GM18907 (cell line): ENCODE results near the gene RPL29.

Experiments
- ATAC-seq: cut with Tn5 transposase; IDR thresholded peaks from one replicate; pipeline ENCODE4 v1.9.1; 2021; ENCODE audit warnings: mild to moderate bottlenecking, moderate library complexity; ENCODE audit not compliant: unreplicated experiment

Gene RPL29

GRCh38 chr3:51983578-51984268, 12.0 kb downstream of the RPL29 start:
- ATAC-seq = no peak

DNA sequence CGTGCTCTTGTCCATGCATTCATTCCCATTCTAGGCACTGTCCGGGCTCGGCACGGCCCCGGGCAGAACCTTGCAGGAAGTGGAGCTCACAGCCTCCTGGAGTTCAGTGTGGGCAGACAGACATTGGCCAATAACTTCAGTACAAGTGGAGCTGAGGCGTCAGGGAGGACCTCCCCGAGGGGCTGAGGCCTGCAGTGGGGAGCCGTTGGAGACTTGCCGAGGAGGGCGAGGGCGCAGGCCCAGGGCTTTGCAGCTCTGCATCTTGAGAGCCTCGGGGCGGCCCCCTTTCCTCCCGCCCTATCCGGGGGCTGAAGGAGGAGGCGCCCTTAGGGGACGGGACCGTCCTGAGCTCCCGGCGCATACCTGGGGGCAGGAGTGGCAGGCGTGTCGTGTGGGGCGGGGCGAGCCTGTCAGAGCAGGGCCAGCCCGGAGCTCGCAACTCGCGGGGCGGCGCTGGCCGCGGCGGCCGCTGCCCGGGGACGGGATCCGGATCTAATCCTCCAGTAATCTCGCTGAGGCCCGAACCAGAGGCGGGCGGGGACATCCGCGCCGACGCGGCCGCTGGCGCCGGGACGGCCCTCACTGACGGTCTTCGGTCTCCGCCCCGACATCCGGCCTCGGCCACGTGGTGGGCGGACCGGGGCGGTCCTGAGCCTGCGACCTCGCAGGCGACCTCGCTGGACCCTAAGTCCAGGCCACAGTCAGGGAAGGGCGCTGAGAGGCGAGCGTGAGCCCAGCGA, 12.7 kb downstream of the RPL29 start, which contains the start of gene ACY1:
Gene ACY1 (plus strand): TSS at position 698 of the 740 bp plus-strand sequence. CDS start 530 bp downstream, outside the sequence.
- ATAC-seq = peak; percentile 74

- peak; percentile 55 for ATAC-seq
Observed at GRCh38 chr3:51982352-51982837, 13.3 kb downstream of the RPL29 start.

- no peak for ATAC-seq
Observed at GRCh38 chr3:51980253-51980652, 15.4 kb downstream of the RPL29 start.

GRCh38 chr3:51978143-51978502, 17.6 kb downstream of the RPL29 start:
- ATAC-seq = no peak

DNA sequence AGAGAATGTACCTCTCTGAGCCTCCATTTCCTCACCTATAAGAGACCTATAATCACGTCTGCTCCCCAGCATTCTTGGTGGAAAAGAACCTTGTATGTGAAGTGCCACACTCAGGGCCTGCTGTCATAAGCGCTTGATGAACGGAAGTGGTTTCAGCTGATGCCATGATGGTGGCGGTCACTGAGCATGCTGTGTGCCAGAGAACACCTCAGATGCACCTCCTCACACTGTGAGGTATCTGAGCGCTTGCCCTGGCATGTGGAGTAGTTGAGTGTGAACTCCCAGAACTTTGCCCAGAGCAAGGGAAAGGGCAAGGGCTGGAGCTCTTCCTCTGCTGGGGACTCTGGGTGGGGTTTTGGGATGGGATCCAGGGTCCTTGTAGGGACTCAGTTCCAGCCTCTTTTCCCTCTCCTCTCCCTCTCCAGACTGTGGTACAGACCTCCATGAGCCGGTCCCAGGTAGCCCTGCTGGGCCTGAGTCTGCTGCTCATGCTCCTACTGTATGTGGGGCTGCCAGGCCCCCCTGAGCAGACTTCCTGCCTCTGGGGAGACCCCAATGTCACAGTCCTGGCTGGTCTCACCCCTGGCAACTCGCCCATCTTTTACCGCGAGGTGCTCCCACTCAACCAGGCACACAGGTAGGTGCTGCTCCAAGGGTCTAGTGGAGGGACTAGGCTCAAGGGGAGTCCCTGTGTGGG, 18.1 kb downstream of the RPL29 start:
- ATAC-seq = no peak

GRCh38 chr3:51975852-51976549, 19.7 kb downstream of the RPL29 start:
- ATAC-seq = no peak

- peak; percentile 54 for ATAC-seq
Observed at GRCh38 chr3:51974963-51975851, 20.5 kb downstream of the RPL29 start, which contains the start of gene ABHD14A. ABHD14A (plus strand) TSS chr3:51975064; CDS start chr3:51975136, 72 bp downstream.

GRCh38 chr3:51974277-51974962, 21.3 kb downstream of the RPL29 start:
- peak; percentile 10 for ATAC-seq

DNA sequence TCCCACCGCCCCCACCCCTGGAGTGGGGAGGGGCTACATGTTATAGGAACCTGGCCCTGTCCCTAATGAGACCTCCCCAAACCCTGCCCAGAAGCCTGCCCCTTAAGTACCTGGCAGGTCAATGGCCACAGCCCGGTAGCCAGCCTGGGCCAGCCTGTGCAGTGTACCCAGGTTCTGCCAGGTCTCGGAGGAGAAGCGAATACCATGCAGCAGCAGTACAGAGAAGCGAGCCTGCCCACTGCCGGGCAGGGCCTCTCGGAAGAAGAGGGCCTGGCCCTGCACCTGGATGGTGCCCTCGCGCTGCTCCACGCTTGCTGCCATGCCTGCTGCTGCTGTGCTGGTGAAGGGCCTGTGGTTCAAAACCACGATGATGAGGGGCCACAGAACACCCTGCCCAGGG, 24.3 kb downstream of the RPL29 start:
- no peak for ATAC-seq

GRCh38 chr3:51970606-51971300, 24.9 kb downstream of the RPL29 start:
- ATAC-seq = no peak

DNA sequence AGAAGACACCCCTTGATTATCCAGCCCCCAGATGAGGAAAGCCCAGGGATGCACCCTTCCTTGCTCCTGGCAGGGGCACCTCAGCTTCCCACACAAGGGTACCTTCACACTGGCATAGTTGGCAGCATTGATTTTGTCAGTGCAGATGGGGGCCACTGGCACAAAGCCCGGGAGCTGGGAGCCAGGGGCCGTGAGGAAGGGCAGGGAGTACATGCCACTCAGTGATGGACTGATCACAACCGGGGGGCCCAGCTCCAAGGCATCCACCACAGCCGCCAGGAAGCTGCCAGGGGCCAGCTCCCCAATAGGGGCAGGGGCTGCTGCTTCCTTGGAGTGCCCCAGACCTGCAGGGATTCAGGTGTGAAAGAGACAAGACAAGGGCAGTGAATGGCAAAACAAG, 25.9 kb downstream of the RPL29 start:
- no peak for ATAC-seq

- ATAC-seq = no peak
Observed at GRCh38 chr3:51968883-51969678, 26.6 kb downstream of the RPL29 start.

DNA sequence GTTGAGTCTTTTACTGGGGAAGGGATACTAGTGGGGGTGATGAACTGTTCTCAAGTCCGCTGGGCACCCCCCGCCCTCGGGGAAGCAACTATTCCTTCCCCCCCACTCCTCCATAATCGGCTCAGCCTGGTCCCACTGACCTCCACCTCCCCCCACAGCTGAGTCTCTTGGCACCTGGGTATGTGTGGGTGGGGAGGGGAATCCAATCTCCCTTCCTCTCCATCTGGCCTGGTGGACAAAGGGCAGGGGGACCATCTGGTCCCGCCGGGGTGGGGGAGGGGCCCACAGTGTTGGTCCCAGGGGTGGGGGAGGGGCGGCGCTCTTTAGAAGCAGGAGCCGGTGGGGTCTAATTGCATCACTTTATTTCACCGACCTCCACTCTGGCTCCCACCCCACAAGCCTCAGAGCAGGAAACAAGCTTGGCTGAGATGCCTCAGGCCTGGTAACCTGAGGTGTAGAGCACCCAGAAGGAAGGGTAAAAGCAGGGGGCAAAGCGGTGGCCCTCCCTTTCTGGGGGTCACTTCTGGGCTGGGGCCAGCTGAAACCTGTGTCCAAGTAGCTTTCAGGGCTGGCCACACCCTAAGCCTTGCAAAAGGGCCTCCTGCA, 27.4 kb downstream of the RPL29 start:
- ATAC-seq = no peak

DNA sequence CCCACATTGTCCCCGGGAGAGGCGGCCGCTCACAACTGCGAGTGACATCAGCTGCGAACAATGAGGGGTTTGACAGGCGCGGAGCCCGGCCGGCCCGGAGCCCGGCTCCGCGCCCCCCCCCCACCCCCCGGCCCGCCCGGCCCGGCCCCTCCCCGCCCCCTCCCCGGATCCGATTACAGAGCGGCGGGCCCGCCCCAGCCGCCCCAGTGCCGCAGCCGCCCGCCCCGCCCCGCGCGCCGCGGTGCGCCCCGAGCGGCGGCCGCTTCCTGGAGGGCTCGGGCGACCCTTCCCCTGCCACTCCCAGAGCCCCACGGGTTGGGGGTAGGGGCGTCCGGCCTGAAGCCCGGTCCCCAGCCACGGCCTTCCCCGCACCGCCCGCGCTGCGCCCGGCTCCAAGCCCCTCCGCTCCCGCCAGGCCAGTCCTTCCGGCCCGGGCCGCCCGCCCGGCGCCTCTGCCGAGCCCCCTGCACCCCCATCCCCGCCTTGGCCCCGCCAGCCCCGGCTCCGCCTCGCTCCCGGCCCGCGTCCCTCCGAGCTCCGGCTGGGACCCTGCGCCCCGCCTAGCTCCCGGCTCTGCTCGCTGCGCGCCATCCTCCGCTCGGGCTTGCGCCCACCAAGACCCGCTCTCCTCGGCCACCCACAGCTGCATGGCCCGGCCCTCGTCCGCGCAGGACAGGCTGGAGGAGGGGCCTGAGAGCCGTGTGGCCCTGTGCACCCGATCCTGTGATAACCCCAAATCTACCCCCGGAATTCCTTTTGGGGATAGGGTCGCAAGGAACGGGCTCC, 28.1 kb downstream of the RPL29 start, which contains the start of gene PCBP4:
Gene PCBP4 (minus strand): TSS at position 71 of the 786 bp plus-strand sequence. CDS start 6,214 bp downstream, outside the sequence.
- peak; percentile 37 for ATAC-seq

- ATAC-seq = no peak
Observed at GRCh38 chr3:51966922-51967383, 28.7 kb downstream of the RPL29 start.
